ENCODE data around the gene FSIP1.

FSIP1 gene

DNA sequence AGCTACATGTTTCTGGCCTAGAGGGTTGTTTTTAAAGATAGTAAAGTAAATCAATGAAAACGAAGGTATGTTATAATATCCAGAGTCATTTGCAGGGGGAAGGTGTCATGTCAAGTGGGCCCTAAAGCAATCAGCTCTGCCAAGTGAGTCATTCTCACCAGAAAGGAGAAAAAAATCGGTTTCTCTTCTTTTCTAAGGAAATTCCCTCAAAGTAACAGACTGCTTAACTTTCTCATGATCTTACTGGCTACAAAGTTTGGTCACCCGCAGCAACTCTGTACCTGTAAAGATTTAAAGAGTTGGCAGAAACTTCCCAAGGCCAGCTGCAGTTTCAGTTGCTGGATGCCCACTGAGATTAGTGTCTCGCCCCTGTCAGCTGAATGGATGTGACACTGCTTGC is 5.5 kb upstream of the FSIP1 start:
- Histone ChIP-seq H2AFZ (ENCODE audit: low read length) (no peak overlapping the region), H3K9me2 (ENCODE audit: low read depth, low read length) (no peaks in the 10 kb centered on the region), H4K20me1 (ENCODE audit: insufficient read depth, low read length) (no peaks in the 10 kb centered on the region), H3K4me3 (ENCODE audit: low read depth, low read length, poor library complexity, severe bottlenecking) (no peak overlapping the region), H3K4me2 (ENCODE audit: low read length) (no peak overlapping the region), H3K27ac (ENCODE audit: low read depth, low read length, poor library complexity, severe bottlenecking) (no peak overlapping the region), H3K4me1 (ENCODE audit: insufficient read depth, low read length, severe bottlenecking) (peaks cover 27% of the 10 kb centered on the region), H3K79me2 (ENCODE audit: insufficient read depth, low read length) (no peaks in the 10 kb centered on the region), H3F3A (ENCODE audit: insufficient read depth, low read length) (no peaks in the 10 kb centered on the region), H3K36me3 (ENCODE audit: insufficient read depth, low read length) (no peaks in the 10 kb centered on the region), H3K9ac (ENCODE audit: low read length) (no peak overlapping the region), H3K27me3 (ENCODE audit: insufficient read depth, low read length) (no peaks in the 10 kb centered on the region), H3K9me3 (ENCODE audit: low read length) (no peaks in the 10 kb centered on the region)
- TF ChIP-seq EZH2 (IDR thresholded peaks at IDR 0.05; ENCODE audit: borderline replicate concordance, low read length) (no peak), CTCF (IDR thresholded peaks at IDR 0.05; ENCODE audit: low read length) (no peak)

DNA sequence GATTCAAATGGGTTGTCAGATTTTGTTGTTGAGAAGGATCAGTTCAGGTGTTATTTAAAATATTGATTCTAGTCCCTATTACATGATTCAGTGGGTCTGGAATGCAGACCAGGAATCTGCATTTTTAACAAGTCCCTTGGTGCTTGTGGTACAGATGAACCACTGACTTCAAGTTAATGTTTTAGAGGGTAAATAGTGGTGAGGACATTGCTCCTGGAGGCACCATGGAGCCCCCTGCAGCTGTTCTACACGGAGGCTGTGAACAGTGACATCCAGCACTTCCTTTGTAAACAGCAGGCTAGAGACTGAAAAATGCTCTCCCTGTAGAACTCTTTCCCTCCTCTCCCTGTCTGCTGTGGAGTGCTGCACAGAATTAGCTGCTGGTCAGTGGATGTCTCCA is 4.8 kb upstream of the FSIP1 start:
- Histone ChIP-seq H3K9me2 (ENCODE audit: low read depth, low read length) (no peaks in the 10 kb centered on the region), H3K79me2 (ENCODE audit: insufficient read depth, low read length) (no peaks in the 10 kb centered on the region), H3K9ac (ENCODE audit: low read length) (no peak overlapping the region), H3F3A (ENCODE audit: insufficient read depth, low read length) (no peaks in the 10 kb centered on the region), H3K36me3 (ENCODE audit: insufficient read depth, low read length) (no peaks in the 10 kb centered on the region), H3K4me1 (ENCODE audit: insufficient read depth, low read length, severe bottlenecking) (peaks cover 27% of the 10 kb centered on the region), H4K20me1 (ENCODE audit: insufficient read depth, low read length) (no peaks in the 10 kb centered on the region), H3K27ac (ENCODE audit: low read depth, low read length, poor library complexity, severe bottlenecking) (no peak overlapping the region), H3K27me3 (ENCODE audit: insufficient read depth, low read length) (no peaks in the 10 kb centered on the region), H2AFZ (ENCODE audit: low read length) (no peak overlapping the region), H3K9me3 (ENCODE audit: low read length) (no peaks in the 10 kb centered on the region), H3K4me2 (ENCODE audit: low read length) (no peak overlapping the region), H3K4me3 (ENCODE audit: low read depth, low read length, poor library complexity, severe bottlenecking) (no peak overlapping the region)
- no peak for TF ChIP-seq CTCF (IDR thresholded peaks at IDR 0.05; ENCODE audit: low read length)
- TF ChIP-seq EZH2 (IDR thresholded peaks at IDR 0.05; ENCODE audit: borderline replicate concordance, low read length): no peak

GRCh38 chr15:39786447-39787056 is 3.9 kb upstream of the FSIP1 start:
- no peak overlapping the region for H3K9ac ChIP-seq (ENCODE audit: low read length)
- no peaks in the 10 kb centered on the region for H3K27me3 ChIP-seq (ENCODE audit: insufficient read depth, low read length)
- H3K4me3 ChIP-seq (ENCODE audit: low read depth, low read length, poor library complexity, severe bottlenecking): no peak overlapping the region
- peaks cover 31% of the 10 kb centered on the region for H3K4me1 ChIP-seq (ENCODE audit: insufficient read depth, low read length, severe bottlenecking)
- no peak overlapping the region for H2AFZ ChIP-seq (ENCODE audit: low read length)
- H3K79me2 ChIP-seq (ENCODE audit: insufficient read depth, low read length): no peaks in the 10 kb centered on the region
- no peaks in the 10 kb centered on the region for H3K36me3 ChIP-seq (ENCODE audit: insufficient read depth, low read length)
- H3F3A ChIP-seq (ENCODE audit: insufficient read depth, low read length): no peaks in the 10 kb centered on the region
- H3K27ac ChIP-seq (ENCODE audit: low read depth, low read length, poor library complexity, severe bottlenecking): no peak overlapping the region
- H3K4me2 ChIP-seq (ENCODE audit: low read length): no peak overlapping the region
- H3K9me3 ChIP-seq (ENCODE audit: low read length): peaks cover under 1% of the 10 kb centered on the region; the same call in 1 of the 2 replicates
- H3K9me2 ChIP-seq (ENCODE audit: low read depth, low read length): no peaks in the 10 kb centered on the region
- no peaks in the 10 kb centered on the region for H4K20me1 ChIP-seq (ENCODE audit: insufficient read depth, low read length)
- TF ChIP-seq EZH2 (IDR thresholded peaks at IDR 0.05; ENCODE audit: borderline replicate concordance, low read length): no peak
- TF ChIP-seq CTCF (IDR thresholded peaks at IDR 0.05; ENCODE audit: low read length): peak; percentile 69
